ENCODE results near the gene KCNG2.

DNA sequence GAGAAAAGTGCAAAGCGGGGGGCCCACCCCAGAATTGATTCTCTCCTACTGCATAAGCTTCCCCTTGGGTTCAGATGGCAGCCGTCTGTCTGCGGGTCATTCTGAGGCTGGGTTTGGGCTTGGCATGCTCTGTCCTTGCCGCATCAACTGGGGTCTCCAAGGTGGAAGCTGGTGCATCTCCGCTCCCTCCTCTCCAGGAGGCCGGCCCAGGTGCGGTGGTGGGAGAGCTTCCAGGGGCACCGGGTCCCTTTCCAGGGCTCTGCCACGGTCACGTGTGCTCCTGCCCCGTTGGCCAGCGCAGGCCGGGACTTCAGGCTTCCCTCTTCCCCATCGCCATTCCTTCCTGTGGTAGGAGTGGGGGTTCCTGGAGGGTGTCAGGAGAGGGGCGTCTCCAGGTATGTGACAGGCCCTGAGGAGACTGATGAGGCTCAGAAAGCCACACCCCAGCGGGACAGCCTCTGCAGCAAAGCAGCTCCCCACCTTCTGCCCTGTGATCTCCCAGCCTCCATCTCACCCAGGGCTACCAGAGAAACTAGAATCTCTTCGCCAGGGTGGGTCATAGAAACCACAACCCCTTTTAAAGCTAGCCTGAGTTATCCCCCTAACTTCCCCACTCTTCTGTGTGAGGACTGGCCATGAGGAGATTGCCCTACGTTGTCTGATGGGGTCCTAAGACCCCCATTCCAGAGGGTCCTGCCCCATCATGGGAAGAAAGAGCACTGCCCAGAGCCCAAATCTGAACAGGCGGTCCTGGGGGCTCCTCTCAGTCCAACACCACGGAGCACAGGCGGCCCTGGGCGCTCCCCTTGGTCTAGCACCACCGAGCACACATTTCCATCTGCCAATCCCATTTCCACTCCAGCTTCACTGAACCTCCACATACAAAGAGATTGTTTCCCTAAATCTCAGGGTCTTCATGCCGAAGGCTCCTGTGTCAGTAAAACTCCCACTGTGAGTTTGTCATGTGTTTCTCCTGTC lies 77.1 kb downstream of the KCNG2 start:
- TF ChIP-seq EZH2 (IDR thresholded peaks at IDR 0.05; ENCODE audit: low read depth, low read length, severe bottlenecking) (no peak), SP1 (IDR thresholded peaks at IDR 0.05; ENCODE audit: low read depth, low read length) (no peak)

All from H1 (cell line).